HEK293 (cell line): ENCODE data around the gene ZFP36L1.
A peak's percentile ranks its signal among the peaks of the same experiment; 100 is the strongest.

ENCODE experiments used
- GLI2 ChIP-seq: fragments of 450-650 bp; formaldehyde crosslinking; IDR thresholded peaks from 2 replicates; pipeline ENCODE4; 2017; ENCODE audit warnings: missing biosample characterization, missing genetic modification characterization, low read depth, borderline replicate concordance
- GLIS2 ChIP-seq: fragments of 450-650 bp; formaldehyde crosslinking; IDR thresholded peaks from 2 replicates; pipeline ENCODE4 v1.5.1; 2016; ENCODE audit warnings: missing biosample characterization, missing genetic modification characterization
- KLF8 ChIP-seq: fragments of 450-650 bp; formaldehyde crosslinking; IDR thresholded peaks from 2 replicates; pipeline ENCODE4 v1.5.1; 2016; ENCODE audit warnings: missing biosample characterization, missing genetic modification characterization
- SP3 ChIP-seq: fragments of 450-650 bp; formaldehyde crosslinking; IDR thresholded peaks from 2 replicates; pipeline ENCODE4 v1.5.1; 2016; ENCODE audit warnings: missing biosample characterization, missing genetic modification characterization
- ZBTB48 ChIP-seq: fragments of 450-650 bp; formaldehyde crosslinking; IDR thresholded peaks from 2 replicates; pipeline ENCODE4 v1.5.1; 2016; ENCODE audit warnings: missing biosample characterization, missing genetic modification characterization
- ZNF133 ChIP-seq: fragments of 450-650 bp; formaldehyde crosslinking; IDR thresholded peaks from 2 replicates; pipeline ENCODE4 v1.5.1; 2016; ENCODE audit warnings: missing biosample characterization, missing genetic modification characterization
- ZNF16 ChIP-seq: fragments of 450-650 bp; formaldehyde crosslinking; IDR thresholded peaks from 2 replicates; pipeline ENCODE4 v1.5.1; 2016; ENCODE audit warnings: low read depth, missing biosample characterization, missing genetic modification characterization
- ZNF174 ChIP-seq: fragments of 450-650 bp; formaldehyde crosslinking; IDR thresholded peaks from 2 replicates; pipeline ENCODE4 v1.5.0; 2017; ENCODE audit warnings: missing biosample characterization, mild to moderate bottlenecking, missing genetic modification characterization
- ZNF19 ChIP-seq: fragments of 450-650 bp; formaldehyde crosslinking; IDR thresholded peaks from 2 replicates; pipeline ENCODE4; 2016; ENCODE audit warnings: missing biosample characterization, missing genetic modification characterization, low read depth
- ZNF335 ChIP-seq: fragments of 450-650 bp; formaldehyde crosslinking; conservative IDR thresholded peaks from 2 replicates; pipeline ENCODE4 v1.5.1; 2016; ENCODE audit warnings: missing biosample characterization, missing genetic modification characterization
- ZNF514 ChIP-seq: fragments of 450-650 bp; formaldehyde crosslinking; IDR thresholded peaks from 2 replicates; pipeline ENCODE4 v1.5.1; 2016; ENCODE audit warnings: missing biosample characterization, missing genetic modification characterization
- ZNF549 ChIP-seq: fragments of 450-650 bp; IDR thresholded peaks from 2 replicates; pipeline ENCODE4 v1.5.1; 2018; ENCODE audit warnings: missing biosample characterization, missing genetic modification characterization, mild to moderate bottlenecking, inconsistent platforms, moderate library complexity
- ZNF596 ChIP-seq: fragments of 450-650 bp; IDR thresholded peaks from 2 replicates; pipeline ENCODE4 v1.5.0; 2018; ENCODE audit warnings: missing biosample characterization, mild to moderate bottlenecking, missing genetic modification characterization, moderate library complexity
- ZNF677 ChIP-seq: fragments of 450-650 bp; IDR thresholded peaks from 2 replicates; pipeline ENCODE4 v1.5.0; 2018; ENCODE audit warnings: missing biosample characterization, mild to moderate bottlenecking, missing genetic modification characterization, moderate library complexity
- ZNF830 ChIP-seq: fragments of 450-650 bp; IDR thresholded peaks from 2 replicates; pipeline ENCODE4 v1.5.0; 2018; ENCODE audit warnings: missing biosample characterization, missing genetic modification characterization, low read depth, mild to moderate bottlenecking, moderate library complexity
- ZNF837 ChIP-seq: fragments of 450-650 bp; formaldehyde crosslinking; IDR thresholded peaks from 2 replicates; pipeline ENCODE4 v1.5.1; 2016; ENCODE audit warnings: missing biosample characterization, missing genetic modification characterization
- TF ChIP-seq, protein P1 (sequence below): fragments of 450-650 bp; formaldehyde crosslinking; IDR thresholded peaks from 2 replicates; pipeline ENCODE4 v1.5.1; 2017; ENCODE audit warnings: missing biosample characterization, missing genetic modification characterization
- TF ChIP-seq, protein P2 (sequence below): fragments of 450-650 bp; formaldehyde crosslinking; IDR thresholded peaks from 2 replicates; pipeline ENCODE4 v1.5.1; 2016; ENCODE audit warnings: missing biosample characterization, missing genetic modification characterization
- TF ChIP-seq, protein P3 (sequence below): fragments of 450-650 bp; formaldehyde crosslinking; IDR thresholded peaks from 2 replicates; pipeline ENCODE4 v1.5.1; 2016; ENCODE audit warnings: missing biosample characterization, missing genetic modification characterization
- TF ChIP-seq, protein P4 (sequence below): fragments of 450-650 bp; formaldehyde crosslinking; IDR thresholded peaks from 2 replicates; pipeline ENCODE4; 2016; ENCODE audit warnings: missing biosample characterization, missing genetic modification characterization
- TF ChIP-seq, protein P5 (sequence below): fragments of 450-650 bp; IDR thresholded peaks from 2 replicates; pipeline ENCODE4 v1.5.1; 2018; ENCODE audit warnings: missing biosample characterization, missing genetic modification characterization
- TF ChIP-seq, protein P6 (sequence below): fragments of 450-650 bp; formaldehyde crosslinking; IDR thresholded peaks from 2 replicates; pipeline ENCODE4 v1.5.1; 2017; ENCODE audit warnings: missing biosample characterization, missing genetic modification characterization
- TF ChIP-seq, protein P7 (sequence below): fragments of 450-650 bp; formaldehyde crosslinking; IDR thresholded peaks from 2 replicates; pipeline ENCODE4 v1.5.1; 2017; ENCODE audit warnings: missing biosample characterization, missing genetic modification characterization
- TF ChIP-seq, protein P8 (sequence below): fragments of 450-650 bp; formaldehyde crosslinking; IDR thresholded peaks from 2 replicates; pipeline ENCODE4 v1.5.1; 2017; ENCODE audit warnings: missing biosample characterization, mild to moderate bottlenecking, missing genetic modification characterization, moderate library complexity
- TF ChIP-seq, protein P9 (sequence below): fragments of 450-650 bp; formaldehyde crosslinking; IDR thresholded peaks from 2 replicates; pipeline ENCODE4 v1.5.1; 2016; ENCODE audit warnings: missing biosample characterization, missing genetic modification characterization

Gene ZFP36L1

DNA sequence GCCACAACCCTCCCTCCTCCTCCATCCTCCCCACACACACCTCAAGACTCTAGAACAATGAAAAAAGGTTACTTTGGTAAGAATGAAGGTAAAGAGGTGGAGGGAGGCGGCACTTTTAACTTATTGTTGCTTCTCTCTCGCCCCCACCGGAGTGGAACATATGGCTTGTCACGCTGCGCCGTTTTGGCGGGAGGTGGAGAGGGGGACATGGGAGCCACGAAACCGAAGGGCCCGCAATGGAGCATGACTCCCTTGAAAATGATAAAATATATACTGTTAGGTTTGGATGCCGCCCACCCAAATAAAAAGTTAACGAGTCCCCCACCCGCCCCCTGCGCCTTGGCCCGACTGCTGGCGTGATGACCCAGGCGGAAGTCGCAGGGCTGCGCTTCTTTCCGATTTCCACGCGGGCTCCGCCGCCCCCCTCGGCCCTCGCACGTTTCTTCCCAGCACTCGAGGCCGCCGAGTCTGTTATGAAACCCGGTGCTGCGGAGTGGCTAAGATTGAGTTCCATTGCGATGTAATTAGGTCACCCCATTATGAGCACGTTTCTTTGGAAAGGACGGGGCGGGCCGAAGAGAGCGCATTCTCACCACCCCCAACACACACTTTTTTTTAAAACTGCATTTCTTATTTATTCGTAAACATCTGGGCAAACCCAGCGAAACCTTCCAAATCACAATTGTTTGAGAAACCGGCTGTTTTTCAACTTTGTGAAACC is 1.4 kb upstream of the ZFP36L1 start (continued):
- TF ChIP-seq, protein P1, sequence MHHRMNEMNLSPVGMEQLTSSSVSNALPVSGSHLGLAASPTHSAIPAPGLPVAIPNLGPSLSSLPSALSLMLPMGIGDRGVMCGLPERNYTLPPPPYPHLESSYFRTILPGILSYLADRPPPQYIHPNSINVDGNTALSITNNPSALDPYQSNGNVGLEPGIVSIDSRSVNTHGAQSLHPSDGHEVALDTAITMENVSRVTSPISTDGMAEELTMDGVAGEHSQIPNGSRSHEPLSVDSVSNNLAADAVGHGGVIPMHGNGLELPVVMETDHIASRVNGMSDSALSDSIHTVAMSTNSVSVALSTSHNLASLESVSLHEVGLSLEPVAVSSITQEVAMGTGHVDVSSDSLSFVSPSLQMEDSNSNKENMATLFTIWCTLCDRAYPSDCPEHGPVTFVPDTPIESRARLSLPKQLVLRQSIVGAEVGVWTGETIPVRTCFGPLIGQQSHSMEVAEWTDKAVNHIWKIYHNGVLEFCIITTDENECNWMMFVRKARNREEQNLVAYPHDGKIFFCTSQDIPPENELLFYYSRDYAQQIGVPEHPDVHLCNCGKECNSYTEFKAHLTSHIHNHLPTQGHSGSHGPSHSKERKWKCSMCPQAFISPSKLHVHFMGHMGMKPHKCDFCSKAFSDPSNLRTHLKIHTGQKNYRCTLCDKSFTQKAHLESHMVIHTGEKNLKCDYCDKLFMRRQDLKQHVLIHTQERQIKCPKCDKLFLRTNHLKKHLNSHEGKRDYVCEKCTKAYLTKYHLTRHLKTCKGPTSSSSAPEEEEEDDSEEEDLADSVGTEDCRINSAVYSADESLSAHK (tag by site-specific recombination), result peak; percentile 66
- TF ChIP-seq ZNF514 (tag by site-specific recombination) (no peak), GLIS2 (tag by site-specific recombination) (peak; percentile 46; the same call in 1 of the 2 replicates), ZNF174 (tag by site-specific recombination) (no peak), ZNF596 (tag by site-specific recombination) (no peak), GLI2 (tag by site-specific recombination) (no peak), ZNF133 (tag by site-specific recombination) (no peak), ZNF335 (tag by site-specific recombination) (peak; percentile 49; the same call in 1 of the 2 replicates), SP3 (no peak), ZNF837 (tag by site-specific recombination) (no peak), KLF8 (no peak), ZNF677 (tag by site-specific recombination) (no peak), ZBTB48 (tag by site-specific recombination) (no peak), ZNF549 (tag by site-specific recombination) (no peak), ZNF19 (tag by site-specific recombination) (no peak), ZNF16 (tag by site-specific recombination) (no peak), ZNF830 (tag by site-specific recombination) (no peak)
- TF ChIP-seq, protein P2, sequence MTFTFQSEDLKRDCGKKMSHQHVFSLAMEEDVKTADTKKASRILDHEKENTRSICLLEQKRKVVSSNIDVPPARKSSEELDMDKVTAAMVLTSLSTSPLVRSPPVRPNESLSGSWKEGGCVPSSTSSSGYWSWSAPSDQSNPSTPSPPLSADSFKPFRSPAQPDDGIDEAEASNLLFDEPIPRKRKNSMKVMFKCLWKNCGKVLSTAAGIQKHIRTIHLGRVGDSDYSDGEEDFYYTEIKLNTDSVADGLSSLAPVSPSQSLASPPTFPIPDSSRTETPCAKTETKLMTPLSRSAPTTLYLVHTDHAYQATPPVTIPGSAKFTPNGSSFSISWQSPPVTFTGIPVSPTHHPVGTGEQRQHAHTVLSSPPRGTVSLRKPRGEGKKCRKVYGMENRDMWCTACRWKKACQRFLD (tag by site-specific recombination), result no peak
- TF ChIP-seq, protein P3, sequence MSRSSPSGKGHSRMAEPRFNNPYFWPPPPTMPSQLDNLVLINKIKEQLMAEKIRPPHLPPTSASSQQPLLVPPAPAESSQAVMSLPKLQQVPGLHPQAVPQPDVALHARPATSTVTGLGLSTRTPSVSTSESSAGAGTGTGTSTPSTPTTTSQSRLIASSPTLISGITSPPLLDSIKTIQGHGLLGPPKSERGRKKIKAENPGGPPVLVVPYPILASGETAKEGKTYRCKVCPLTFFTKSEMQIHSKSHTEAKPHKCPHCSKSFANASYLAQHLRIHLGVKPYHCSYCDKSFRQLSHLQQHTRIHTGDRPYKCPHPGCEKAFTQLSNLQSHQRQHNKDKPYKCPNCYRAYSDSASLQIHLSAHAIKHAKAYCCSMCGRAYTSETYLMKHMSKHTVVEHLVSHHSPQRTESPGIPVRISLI (tag by site-specific recombination), result 0 out of 2 replicates have a peak, but pooled peaks have one; percentile 14
- TF ChIP-seq, protein P4, sequence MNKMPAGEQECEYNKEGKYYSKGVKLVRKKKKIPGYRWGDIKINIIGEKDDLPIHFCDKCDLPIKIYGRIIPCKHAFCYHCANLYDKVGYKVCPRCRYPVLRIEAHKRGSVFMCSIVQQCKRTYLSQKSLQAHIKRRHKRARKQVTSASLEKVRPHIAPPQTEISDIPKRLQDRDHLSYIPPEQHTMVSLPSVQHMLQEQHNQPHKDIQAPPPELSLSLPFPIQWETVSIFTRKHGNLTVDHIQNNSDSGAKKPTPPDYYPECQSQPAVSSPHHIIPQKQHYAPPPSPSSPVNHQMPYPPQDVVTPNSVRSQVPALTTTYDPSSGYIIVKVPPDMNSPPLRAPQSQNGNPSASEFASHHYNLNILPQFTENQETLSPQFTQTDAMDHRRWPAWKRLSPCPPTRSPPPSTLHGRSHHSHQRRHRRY, result peak; percentile 6; the same call in 1 of the 2 replicates
- TF ChIP-seq, protein P5, sequence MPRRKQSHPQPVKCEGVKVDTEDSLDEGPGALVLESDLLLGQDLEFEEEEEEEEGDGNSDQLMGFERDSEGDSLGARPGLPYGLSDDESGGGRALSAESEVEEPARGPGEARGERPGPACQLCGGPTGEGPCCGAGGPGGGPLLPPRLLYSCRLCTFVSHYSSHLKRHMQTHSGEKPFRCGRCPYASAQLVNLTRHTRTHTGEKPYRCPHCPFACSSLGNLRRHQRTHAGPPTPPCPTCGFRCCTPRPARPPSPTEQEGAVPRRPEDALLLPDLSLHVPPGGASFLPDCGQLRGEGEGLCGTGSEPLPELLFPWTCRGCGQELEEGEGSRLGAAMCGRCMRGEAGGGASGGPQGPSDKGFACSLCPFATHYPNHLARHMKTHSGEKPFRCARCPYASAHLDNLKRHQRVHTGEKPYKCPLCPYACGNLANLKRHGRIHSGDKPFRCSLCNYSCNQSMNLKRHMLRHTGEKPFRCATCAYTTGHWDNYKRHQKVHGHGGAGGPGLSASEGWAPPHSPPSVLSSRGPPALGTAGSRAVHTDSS (tag by site-specific recombination), result no peak
- TF ChIP-seq, protein P6, sequence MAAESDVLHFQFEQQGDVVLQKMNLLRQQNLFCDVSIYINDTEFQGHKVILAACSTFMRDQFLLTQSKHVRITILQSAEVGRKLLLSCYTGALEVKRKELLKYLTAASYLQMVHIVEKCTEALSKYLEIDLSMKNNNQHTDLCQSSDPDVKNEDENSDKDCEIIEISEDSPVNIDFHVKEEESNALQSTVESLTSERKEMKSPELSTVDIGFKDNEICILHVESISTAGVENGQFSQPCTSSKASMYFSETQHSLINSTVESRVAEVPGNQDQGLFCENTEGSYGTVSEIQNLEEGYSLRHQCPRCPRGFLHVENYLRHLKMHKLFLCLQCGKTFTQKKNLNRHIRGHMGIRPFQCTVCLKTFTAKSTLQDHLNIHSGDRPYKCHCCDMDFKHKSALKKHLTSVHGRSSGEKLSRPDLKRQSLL (tag by site-specific recombination), result no peak
- TF ChIP-seq, protein P7, sequence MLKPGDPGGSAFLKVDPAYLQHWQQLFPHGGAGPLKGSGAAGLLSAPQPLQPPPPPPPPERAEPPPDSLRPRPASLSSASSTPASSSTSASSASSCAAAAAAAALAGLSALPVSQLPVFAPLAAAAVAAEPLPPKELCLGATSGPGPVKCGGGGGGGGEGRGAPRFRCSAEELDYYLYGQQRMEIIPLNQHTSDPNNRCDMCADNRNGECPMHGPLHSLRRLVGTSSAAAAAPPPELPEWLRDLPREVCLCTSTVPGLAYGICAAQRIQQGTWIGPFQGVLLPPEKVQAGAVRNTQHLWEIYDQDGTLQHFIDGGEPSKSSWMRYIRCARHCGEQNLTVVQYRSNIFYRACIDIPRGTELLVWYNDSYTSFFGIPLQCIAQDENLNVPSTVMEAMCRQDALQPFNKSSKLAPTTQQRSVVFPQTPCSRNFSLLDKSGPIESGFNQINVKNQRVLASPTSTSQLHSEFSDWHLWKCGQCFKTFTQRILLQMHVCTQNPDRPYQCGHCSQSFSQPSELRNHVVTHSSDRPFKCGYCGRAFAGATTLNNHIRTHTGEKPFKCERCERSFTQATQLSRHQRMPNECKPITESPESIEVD (tag by site-specific recombination), result no peak
- TF ChIP-seq, protein P8, sequence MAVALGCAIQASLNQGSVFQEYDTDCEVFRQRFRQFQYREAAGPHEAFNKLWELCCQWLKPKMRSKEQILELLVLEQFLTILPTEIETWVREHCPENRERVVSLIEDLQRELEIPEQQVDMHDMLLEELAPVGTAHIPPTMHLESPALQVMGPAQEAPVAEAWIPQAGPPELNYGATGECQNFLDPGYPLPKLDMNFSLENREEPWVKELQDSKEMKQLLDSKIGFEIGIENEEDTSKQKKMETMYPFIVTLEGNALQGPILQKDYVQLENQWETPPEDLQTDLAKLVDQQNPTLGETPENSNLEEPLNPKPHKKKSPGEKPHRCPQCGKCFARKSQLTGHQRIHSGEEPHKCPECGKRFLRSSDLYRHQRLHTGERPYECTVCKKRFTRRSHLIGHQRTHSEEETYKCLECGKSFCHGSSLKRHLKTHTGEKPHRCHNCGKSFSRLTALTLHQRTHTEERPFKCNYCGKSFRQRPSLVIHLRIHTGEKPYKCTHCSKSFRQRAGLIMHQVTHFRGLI (tag by site-specific recombination), result no peak
- TF ChIP-seq, protein P9, sequence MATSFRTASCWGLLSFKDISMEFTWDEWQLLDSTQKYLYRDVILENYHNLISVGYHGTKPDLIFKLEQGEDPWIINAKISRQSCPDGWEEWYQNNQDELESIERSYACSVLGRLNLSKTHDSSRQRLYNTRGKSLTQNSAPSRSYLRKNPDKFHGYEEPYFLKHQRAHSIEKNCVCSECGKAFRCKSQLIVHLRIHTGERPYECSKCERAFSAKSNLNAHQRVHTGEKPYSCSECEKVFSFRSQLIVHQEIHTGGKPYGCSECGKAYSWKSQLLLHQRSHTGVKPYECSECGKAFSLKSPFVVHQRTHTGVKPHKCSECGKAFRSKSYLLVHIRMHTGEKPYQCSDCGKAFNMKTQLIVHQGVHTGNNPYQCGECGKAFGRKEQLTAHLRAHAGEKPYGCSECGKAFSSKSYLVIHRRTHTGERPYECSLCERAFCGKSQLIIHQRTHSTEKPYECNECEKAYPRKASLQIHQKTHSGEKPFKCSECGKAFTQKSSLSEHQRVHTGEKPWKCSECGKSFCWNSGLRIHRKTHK (tag by site-specific recombination), result no peak
